HepG2 (cell line): Measurements from ENCODE around the gene SNUPN. TPM values are rescaled to one million over a fixed set of nuclear protein-coding genes. Genes with fewer than 3 reads are reported as not detected.

Experiments used
- FOXA3 ChIP-seq: IDR thresholded peaks from 2 replicates; pipeline ENCODE4 v1.6.1; 2016; ENCODE audit warnings: missing genetic modification reagents, missing compliant biosample characterization
- KLF11 ChIP-seq: IDR thresholded peaks from 2 replicates; pipeline ENCODE4 v1.6.1; 2016; ENCODE audit warnings: missing compliant biosample characterization
- MIXL1 ChIP-seq: IDR thresholded peaks from 2 replicates; pipeline ENCODE4 v1.6.1; 2016
- RCOR2 ChIP-seq: IDR thresholded peaks from 2 replicates; pipeline ENCODE4 v1.6.1; 2016; ENCODE audit warnings: missing biosample characterization, missing genetic modification reagents
- SAP130 ChIP-seq: IDR thresholded peaks from 2 replicates; pipeline ENCODE4 v1.6.1; 2016; ENCODE audit warnings: low read depth
- ZMYM2 ChIP-seq: sonication (generic); formaldehyde crosslinking; IDR thresholded peaks from 2 replicates; pipeline ENCODE4 v1.8.0; 2022; ENCODE audit warnings: mild to moderate bottlenecking, missing genetic modification reagents
- ZNF232 ChIP-seq: sonication (generic); formaldehyde crosslinking; IDR thresholded peaks from 2 replicates; pipeline ENCODE4 v1.4.0; 2020; ENCODE audit warnings: missing genetic modification reagents, borderline replicate concordance
- ZNF776 ChIP-seq: sonication (generic); formaldehyde crosslinking; IDR thresholded peaks from 2 replicates; pipeline ENCODE4 v1.4.0; 2020; ENCODE audit warnings: mild to moderate bottlenecking, missing genetic modification reagents
- polyA plus RNA-seq, 8 experiments: library from polyadenylated mRNA; depleted of rRNA in 3 of 8; stranded (reverse) in 7 of 8; unstranded in 1 of 8; fragments of >200 nt; fragmentation: Illumina TruSeq in 4 of 8; extraction: Trizol in 4 of 8; gene quantifications; 2 replicates each; pipeline versions ENCODE4 v1.2.1 to v1.2.3, GENCODE V29; 2011 to 2016; ENCODE audit warnings: low read depth in 4 of 8, missing spikeins in 1 of 8, mixed read lengths in 1 of 8; ENCODE audit not compliant: insufficient read depth in 1 of 8
- total RNA-seq, 5 experiments: library from RNA; depleted of rRNA; stranded (reverse); fragments of >200 nt; fragmentation: Illumina TruSeq; extraction: Trizol; gene quantifications; 2 replicates each; pipeline ENCODE4 v1.2.3, GENCODE V29; 2016; ENCODE audit warnings: low read depth in 1 of 5
- TF ChIP-seq, protein P1 (sequence below): sonication (generic); formaldehyde crosslinking; IDR thresholded peaks from 2 replicates; pipeline ENCODE4 v1.4.0; 2020; ENCODE audit warnings: missing genetic modification reagents
- TF ChIP-seq, protein P2 (sequence below): sonication (generic); formaldehyde crosslinking; IDR thresholded peaks from 2 replicates; pipeline ENCODE4 v1.4.0; 2020; ENCODE audit warnings: missing genetic modification reagents, borderline replicate concordance
- TF ChIP-seq, protein P3 (sequence below): sonication (generic); formaldehyde crosslinking; IDR thresholded peaks from 2 replicates; pipeline ENCODE4 v1.8.0; 2022; ENCODE audit warnings: mild to moderate bottlenecking, missing genetic modification reagents, moderate library complexity
- TF ChIP-seq, protein P4 (sequence below), 2 experiments: fragments of 450-650 bp in 1 of 2; sonication (generic) in 1 of 2; formaldehyde crosslinking; IDR thresholded peaks; 2 replicates each; pipeline versions ENCODE4 v1.5.0 to v1.8.0; 2020 to 2022; ENCODE audit warnings: mild to moderate bottlenecking in 1 of 2, missing genetic modification reagents in 1 of 2
- TF ChIP-seq, protein P5 (sequence below): sonication (generic); IDR thresholded peaks from 2 replicates; pipeline ENCODE4 v1.6.1; 2016; ENCODE audit warnings: low read depth, borderline replicate concordance
- TF ChIP-seq, protein P6 (sequence below): sonication (generic); formaldehyde crosslinking; IDR thresholded peaks from 2 replicates; pipeline ENCODE4 v1.4.0; 2020; ENCODE audit warnings: missing genetic modification reagents, low read depth, mild to moderate bottlenecking, borderline replicate concordance
- TF ChIP-seq, protein P7 (sequence below): sonication (generic); formaldehyde crosslinking; IDR thresholded peaks from 2 replicates; pipeline ENCODE4 v1.4.0; 2020; ENCODE audit warnings: missing genetic modification reagents

The SNUPN gene
- total and polyA plus RNA-seq, 2 of the 13 experiments (the other 11 are each of a cell fraction or from before 2014, with no cell fraction given): 9.0 to 16.4 TPM

DNA sequence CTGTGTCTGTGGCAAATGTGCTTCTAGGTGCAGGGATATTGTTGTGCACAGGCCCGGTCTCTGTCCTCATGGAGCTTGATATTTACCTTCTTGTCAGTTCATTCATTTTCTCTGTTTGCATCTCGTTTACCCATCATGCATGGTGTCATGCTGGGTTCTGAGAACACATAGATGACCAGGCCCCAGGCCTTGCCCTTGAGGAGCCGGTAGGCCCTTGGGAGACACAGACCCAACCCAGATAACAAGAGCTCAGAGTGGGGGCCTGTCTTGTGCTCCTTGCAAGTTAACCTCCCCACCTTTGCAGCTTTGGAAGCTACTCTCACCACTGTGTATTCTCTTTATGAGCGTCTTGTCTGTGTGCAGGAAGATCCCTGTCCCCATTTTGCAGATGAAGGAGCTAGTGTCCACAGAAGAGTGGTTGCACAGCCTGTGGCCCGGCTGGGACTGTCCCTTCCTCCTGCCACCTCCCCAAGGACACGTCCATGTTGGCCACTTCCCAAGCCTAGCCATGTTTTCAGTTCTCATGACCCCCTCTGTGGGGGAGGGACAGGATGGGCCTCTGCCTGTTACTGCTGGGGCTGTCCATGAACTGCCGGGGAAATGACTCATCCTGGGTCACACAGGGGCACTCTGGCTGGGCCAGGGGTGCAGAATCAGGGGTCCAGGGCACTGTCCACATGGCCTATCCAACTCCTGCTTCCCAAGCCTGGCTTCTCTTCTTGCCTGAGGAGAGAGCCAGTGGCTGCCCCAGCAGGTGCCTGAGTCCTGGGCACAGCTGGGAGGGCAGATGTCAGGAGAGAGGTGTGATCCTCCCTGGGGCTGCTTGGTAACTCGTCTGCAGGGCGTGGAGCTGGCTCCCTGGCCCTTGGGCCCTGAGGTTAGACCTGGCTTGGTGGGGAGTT, 25.6 kb upstream of the SNUPN start (continued):
- TF ChIP-seq, protein P1, sequence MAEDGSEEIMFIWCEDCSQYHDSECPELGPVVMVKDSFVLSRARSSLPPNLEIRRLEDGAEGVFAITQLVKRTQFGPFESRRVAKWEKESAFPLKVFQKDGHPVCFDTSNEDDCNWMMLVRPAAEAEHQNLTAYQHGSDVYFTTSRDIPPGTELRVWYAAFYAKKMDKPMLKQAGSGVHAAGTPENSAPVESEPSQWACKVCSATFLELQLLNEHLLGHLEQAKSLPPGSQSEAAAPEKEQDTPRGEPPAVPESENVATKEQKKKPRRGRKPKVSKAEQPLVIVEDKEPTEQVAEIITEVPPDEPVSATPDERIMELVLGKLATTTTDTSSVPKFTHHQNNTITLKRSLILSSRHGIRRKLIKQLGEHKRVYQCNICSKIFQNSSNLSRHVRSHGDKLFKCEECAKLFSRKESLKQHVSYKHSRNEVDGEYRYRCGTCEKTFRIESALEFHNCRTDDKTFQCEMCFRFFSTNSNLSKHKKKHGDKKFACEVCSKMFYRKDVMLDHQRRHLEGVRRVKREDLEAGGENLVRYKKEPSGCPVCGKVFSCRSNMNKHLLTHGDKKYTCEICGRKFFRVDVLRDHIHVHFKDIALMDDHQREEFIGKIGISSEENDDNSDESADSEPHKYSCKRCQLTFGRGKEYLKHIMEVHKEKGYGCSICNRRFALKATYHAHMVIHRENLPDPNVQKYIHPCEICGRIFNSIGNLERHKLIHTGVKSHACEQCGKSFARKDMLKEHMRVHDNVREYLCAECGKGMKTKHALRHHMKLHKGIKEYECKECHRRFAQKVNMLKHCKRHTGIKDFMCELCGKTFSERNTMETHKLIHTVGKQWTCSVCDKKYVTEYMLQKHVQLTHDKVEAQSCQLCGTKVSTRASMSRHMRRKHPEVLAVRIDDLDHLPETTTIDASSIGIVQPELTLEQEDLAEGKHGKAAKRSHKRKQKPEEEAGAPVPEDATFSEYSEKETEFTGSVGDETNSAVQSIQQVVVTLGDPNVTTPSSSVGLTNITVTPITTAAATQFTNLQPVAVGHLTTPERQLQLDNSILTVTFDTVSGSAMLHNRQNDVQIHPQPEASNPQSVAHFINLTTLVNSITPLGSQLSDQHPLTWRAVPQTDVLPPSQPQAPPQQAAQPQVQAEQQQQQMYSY: peak; percentile 73; the same call in 1 of the 2 replicates
- TF ChIP-seq ZNF232 (peak; percentile 51; the same call in 1 of the 2 replicates), ZMYM2 (peak; percentile 83), KLF11 (CRISPR knock-in tag) (no peak), SAP130 (CRISPR knock-in tag) (peak; percentile 96), RCOR2 (CRISPR knock-in tag) (peak; percentile 43; the same call in 1 of the 2 replicates), MIXL1 (0 out of 2 replicates have a peak, but pooled peaks have one; percentile 39), ZNF776 (CRISPR knock-in tag) (0 out of 2 replicates have a peak, but pooled peaks have one; percentile 24), FOXA3 (CRISPR knock-in tag) (peak; percentile 67)
- TF ChIP-seq, protein P2, sequence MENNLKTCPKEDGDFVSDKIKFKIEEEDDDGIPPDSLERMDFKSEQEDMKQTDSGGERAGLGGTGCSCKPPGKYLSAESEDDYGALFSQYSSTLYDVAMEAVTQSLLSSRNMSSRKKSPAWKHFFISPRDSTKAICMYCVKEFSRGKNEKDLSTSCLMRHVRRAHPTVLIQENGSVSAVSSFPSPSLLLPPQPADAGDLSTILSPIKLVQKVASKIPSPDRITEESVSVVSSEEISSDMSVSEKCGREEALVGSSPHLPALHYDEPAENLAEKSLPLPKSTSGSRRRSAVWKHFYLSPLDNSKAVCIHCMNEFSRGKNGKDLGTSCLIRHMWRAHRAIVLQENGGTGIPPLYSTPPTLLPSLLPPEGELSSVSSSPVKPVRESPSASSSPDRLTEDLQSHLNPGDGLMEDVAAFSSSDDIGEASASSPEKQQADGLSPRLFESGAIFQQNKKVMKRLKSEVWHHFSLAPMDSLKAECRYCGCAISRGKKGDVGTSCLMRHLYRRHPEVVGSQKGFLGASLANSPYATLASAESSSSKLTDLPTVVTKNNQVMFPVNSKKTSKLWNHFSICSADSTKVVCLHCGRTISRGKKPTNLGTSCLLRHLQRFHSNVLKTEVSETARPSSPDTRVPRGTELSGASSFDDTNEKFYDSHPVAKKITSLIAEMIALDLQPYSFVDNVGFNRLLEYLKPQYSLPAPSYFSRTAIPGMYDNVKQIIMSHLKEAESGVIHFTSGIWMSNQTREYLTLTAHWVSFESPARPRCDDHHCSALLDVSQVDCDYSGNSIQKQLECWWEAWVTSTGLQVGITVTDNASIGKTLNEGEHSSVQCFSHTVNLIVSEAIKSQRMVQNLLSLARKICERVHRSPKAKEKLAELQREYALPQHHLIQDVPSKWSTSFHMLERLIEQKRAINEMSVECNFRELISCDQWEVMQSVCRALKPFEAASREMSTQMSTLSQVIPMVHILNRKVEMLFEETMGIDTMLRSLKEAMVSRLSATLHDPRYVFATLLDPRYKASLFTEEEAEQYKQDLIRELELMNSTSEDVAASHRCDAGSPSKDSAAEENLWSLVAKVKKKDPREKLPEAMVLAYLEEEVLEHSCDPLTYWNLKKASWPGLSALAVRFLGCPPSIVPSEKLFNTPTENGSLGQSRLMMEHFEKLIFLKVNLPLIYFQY (CRISPR knock-in tag): peak; percentile 41; the same call in 1 of the 2 replicates
- TF ChIP-seq, protein P3, sequence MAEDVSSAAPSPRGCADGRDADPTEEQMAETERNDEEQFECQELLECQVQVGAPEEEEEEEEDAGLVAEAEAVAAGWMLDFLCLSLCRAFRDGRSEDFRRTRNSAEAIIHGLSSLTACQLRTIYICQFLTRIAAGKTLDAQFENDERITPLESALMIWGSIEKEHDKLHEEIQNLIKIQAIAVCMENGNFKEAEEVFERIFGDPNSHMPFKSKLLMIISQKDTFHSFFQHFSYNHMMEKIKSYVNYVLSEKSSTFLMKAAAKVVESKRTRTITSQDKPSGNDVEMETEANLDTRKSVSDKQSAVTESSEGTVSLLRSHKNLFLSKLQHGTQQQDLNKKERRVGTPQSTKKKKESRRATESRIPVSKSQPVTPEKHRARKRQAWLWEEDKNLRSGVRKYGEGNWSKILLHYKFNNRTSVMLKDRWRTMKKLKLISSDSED (CRISPR knock-in tag): no peak
- TF ChIP-seq, protein P4, sequence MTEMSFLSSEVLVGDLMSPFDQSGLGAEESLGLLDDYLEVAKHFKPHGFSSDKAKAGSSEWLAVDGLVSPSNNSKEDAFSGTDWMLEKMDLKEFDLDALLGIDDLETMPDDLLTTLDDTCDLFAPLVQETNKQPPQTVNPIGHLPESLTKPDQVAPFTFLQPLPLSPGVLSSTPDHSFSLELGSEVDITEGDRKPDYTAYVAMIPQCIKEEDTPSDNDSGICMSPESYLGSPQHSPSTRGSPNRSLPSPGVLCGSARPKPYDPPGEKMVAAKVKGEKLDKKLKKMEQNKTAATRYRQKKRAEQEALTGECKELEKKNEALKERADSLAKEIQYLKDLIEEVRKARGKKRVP (CRISPR knock-in tag; IDR thresholded peaks at IDR 0.05): 0 out of 4 replicates have a peak, but pooled peaks of 1 of the 2 experiments have one; percentile 34
- TF ChIP-seq, protein P5, sequence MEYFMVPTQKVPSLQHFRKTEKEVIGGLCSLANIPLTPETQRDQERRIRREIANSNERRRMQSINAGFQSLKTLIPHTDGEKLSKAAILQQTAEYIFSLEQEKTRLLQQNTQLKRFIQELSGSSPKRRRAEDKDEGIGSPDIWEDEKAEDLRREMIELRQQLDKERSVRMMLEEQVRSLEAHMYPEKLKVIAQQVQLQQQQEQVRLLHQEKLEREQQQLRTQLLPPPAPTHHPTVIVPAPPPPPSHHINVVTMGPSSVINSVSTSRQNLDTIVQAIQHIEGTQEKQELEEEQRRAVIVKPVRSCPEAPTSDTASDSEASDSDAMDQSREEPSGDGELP: peak; percentile 65; the same call in 1 of the 2 replicates
- TF ChIP-seq, protein P6, sequence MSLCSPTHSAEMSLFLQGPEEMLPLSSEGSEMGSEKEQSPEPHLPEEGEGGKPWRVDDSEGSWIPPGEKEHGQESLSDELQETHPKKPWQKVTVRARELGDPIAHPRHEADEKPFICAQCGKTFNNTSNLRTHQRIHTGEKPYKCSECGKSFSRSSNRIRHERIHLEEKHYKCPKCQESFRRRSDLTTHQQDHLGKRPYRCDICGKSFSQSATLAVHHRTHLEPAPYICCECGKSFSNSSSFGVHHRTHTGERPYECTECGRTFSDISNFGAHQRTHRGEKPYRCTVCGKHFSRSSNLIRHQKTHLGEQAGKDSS (CRISPR knock-in tag): peak; percentile 89; the same call in 1 of the 2 replicates
- TF ChIP-seq, protein P7, sequence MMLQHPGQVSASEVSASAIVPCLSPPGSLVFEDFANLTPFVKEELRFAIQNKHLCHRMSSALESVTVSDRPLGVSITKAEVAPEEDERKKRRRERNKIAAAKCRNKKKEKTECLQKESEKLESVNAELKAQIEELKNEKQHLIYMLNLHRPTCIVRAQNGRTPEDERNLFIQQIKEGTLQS (CRISPR knock-in tag): peak; percentile 92
